ENCODE measurements around the gene NPC2.

DNA sequence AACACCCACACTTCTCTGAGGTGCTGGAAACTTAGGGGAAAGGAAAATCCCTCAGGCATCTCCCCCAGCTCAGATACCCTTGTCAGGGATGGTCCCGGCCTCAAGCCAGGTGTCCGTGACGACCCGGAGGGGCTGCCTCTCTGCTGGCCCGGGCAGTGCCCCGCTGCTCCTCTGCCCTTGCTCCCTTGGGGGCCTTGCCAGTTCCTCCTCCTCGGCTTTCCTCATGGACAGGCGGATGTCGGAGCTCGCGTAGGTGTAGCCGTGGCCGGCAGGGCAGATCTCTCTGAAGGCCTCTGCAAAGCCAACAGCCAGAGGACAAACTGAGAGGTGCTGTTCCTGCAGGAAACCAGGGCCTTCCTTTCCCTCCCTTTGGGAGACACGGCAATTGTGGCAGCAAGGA lies 35.3 kb upstream of the NPC2 start:
- TF ChIP-seq, protein P1, sequence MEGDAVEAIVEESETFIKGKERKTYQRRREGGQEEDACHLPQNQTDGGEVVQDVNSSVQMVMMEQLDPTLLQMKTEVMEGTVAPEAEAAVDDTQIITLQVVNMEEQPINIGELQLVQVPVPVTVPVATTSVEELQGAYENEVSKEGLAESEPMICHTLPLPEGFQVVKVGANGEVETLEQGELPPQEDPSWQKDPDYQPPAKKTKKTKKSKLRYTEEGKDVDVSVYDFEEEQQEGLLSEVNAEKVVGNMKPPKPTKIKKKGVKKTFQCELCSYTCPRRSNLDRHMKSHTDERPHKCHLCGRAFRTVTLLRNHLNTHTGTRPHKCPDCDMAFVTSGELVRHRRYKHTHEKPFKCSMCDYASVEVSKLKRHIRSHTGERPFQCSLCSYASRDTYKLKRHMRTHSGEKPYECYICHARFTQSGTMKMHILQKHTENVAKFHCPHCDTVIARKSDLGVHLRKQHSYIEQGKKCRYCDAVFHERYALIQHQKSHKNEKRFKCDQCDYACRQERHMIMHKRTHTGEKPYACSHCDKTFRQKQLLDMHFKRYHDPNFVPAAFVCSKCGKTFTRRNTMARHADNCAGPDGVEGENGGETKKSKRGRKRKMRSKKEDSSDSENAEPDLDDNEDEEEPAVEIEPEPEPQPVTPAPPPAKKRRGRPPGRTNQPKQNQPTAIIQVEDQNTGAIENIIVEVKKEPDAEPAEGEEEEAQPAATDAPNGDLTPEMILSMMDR (conservative IDR thresholded peaks at IDR 0.05), result no peak
- no peak for TF ChIP-seq ZFX (IDR thresholded peaks at IDR 0.05)
